GM03348 (cell line): ENCODE data around the gene FLNC.

Source experiments
- DNase-seq: peaks from one replicate; pipeline ENCODE4 v3.0.0; 2012; ENCODE audit warnings: low spot score

FLNC gene

DNA sequence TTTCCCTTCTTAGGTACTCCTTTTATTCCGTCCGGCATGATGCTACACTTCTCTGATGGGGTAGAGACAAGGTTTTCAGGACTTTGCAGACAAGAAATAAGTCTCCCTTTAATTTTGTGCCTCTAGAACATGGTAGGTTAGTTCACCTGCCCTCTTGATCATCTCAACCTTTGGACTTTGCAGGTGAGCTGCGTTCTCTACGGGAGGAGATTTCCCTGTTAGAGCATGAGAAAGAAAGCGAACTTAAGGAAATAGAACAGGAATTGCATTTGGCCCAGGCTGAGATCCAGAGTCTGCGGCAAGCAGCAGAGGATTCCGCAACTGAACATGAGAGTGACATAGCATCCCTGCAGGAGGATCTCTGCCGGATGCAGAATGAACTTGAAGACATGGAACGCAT, 29.2 kb upstream of the FLNC start:
- no peak for DNase-seq

DNA sequence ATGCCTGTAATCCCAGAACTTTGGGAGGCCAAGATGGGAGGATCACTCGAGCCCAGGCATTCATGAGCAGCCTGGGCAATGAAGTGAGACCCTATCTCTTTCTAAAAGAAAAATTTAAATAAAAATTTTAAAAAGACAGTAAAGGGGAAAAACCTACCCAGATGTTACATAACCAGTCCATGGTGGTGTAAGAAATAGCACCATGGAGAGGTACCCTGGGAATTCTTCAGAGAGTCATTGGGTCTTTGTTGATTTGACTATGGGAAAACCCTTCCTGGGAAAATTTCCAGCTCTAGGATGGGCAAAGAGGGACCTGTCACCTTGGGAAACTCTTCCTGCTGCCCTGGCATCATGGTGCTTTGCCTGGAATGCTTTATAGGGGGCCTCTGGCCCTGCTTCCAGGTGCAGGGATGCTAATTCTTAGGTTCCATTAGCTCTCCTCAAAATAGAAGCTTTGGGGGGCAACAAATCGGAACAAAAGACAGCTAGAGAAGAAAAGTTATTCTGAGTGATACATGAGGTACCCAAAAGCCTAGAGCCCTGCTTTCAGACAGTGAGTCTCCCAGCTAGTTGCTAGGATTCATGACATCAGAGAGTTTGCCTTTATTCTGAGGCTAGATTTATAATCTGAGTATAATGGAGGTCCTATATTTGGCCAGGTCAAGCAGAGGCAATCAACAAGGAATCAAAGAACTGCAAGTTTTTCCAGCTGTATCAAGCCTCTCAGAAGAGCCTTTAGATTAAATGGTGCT, 28.4 kb upstream of the FLNC start:
- DNase-seq, result no peak

DNA sequence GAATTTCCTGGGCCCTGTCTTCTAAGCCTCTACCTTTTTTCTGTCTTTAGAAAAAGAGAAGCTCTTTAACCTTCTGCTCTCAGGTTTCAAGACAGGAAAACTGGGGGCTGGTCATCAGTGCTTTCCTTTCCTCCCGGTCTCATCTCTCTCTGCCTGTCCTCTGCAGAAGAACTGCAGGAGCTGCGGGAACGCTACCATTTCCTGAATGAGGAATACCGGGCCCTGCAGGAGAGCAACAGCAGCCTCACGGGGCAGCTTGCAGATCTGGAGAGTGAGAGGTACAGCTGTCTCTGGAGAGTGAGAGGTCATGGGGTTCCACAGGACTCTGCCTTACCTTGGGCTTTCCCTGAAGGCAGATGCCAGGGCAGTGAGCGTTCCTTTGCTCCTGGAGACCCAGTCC, 25.7 kb upstream of the FLNC start:
- no peak for DNase-seq

DNA sequence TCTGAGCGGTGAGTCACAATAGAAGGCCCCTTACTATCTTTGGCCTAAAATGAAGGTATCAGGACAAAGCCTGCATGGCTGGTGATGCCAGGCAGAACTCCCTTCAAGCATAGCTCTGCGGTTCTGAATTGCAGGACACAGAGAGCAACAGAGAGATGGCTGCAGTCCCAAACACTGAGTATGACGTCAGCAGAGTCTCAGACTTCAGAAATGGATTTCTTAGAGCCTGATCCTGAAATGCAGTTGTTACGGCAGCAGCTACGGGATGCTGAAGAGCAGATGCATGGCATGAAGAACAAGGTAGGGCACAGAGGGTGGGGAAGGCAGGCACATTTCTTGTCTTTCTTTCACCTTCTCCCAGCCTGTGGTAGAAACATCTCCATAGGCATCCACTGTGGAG, 25.0 kb upstream of the FLNC start:
- DNase-seq, result no peak

DNA sequence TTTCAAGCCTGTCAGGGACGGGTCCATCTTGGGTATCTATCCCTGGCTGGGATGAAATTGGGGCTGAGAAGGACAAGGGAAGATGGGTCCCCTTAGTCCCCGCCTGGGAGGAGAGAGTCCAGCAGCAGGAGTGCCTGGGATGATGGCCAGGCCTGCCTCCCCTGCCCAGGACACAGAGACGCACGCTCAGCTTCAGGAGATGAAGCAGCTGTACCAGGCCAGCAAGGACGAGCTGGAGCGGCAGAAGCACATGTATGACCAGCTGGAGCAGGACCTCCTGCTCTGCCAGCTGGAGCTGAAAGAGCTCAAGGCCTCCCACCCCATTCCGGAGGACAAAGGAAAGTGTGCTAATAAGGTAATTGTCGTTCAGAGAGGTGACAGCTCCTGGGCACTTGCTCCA, 23.0 kb upstream of the FLNC start:
- DNase-seq, result no peak

DNA sequence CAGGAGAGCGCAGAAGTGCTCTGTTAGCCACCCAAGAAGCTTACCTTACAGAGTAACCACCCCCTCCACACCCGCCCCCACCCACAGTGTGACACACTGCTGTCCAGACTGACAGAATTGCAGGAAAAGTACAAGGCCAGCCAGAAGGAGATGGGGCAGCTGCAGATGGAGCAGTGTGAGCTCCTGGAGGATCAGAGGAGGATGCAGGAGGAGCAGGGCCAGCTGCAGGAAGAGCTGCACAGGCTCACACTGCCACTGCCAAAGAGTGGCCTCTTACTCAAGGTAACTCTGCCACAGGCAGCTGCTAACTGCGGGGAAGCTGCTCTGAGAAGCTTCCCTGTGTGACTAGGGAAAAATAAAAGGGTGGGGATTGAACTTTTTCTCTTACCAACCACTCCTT, 20.8 kb upstream of the FLNC start:
- DNase-seq, result no peak

DNA sequence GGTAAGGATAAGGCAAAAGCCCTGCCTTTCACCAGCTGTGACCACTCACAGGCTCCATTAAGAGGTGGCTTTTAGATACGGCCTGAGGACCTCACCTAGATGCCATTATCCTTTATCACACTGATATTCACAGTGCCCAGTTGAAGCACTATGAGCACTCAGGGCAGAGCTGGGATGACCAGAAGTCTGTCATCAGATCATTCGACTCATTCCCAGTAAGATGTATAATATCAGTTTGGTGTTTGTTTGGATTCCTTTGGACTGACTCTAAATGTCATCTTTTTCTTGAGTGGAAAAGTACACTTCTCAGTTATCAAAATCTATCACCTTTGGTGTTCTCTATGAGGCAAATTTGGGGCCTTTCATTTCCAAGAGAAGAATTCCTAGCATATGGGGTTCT, 19.7 kb upstream of the FLNC start:
- peak; percentile 33 for DNase-seq

DNA sequence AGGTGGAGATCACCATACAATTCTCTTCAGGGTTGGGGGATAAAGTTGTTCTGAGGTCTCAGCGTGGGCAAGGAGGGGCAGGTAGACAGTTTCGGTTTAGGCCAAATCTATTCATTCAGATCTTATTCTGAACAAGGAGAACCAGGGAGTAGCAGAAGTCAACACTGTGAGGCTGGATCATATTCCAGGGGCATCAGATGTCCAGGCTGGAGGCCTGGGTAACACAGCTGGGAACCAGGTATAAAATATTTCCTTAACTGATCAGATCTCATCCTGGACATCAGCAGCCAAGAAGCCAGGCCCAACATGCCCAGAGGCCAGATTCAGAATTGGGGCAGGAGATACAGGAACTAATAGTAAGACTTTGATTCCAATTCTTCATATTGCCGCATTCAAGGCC, 19.2 kb upstream of the FLNC start:
- no peak for DNase-seq

DNA sequence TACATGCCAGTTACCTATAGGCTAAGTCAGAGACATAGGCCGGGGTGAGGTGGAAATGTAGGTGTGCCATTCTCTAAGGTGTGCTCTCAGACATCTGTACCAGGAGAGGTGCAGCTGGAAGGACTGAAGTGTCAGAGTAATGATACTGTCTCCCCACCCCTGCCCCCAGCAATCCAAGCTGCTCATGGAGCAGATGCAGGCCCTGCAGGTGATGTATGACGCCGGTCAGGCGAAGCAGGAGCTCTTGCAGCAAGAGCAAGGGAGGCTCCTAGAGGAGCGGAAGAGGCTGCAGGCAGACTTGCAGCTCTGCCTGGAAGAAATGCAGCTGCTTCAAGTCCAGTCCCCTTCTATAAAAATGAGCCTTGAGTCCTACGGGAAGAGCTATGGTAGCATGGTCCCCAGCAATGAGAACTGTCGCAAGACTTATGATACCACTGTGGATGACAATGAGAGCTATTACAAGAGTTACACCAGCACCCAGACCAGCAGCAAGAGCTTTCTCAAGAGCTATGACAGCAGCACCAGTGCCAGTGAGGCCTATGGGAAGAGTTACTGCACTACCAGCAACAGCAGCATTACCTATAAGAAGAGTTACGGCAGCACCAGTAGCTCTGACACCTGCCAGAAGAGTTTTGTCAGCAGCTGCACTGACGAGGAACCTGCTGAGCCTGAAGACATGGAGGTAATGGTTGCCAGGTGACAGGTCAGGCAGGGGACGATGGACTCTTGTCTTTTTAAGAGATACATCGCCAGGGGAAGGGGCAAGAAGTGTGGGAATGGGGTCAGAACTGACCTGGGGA, 18.4 kb upstream of the FLNC start:
- no peak for DNase-seq

DNA sequence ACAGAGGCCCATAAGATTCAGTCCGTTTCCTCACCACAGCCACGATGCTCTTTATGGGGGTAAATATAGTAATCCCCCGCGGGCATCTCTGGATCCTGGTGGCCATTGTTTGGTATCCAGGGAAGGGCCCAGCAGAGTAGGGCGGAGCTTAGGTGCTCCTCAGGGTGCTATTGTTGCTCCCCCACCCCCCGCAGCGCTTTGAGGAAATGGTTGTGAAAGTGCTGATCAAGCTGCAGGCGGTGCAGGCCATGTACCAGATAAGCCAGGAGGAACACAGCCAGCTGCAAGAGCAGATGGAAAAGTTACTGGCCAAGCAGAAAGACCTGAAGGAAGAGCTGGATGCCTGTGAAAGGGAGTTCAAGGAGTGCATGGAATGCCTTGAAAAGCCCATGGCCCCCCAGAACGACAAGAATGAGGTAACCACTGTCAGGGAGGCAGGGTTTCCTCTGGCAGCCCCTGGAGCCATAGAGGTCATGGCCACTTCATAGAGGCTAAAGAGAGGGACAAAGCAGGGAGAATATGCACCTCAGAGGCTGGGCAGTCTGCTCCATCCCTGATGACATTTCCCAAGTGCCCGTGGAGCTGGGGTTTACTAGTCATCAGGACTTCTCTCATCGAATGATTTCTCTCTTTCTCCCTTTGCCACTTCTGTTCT, 17.6 kb upstream of the FLNC start:
- DNase-seq, result no peak

DNA sequence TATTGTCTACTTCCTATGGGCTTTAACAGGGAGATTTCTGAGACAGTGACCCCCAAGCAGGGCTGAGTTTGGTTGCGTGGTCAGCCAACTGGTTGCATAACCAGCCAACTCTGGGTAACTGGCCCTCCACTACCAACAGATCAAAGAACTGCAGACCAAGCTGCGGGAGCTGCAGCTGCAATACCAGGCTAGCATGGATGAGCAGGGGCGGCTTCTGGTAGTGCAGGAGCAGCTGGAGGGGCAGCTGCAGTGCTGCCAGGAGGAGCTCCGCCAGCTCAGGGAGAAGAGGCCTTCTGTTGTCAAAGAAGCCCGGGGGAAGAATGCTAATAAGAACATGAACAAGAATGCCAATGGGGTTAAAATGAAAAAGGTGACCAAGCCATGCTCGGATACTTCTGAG, 15.7 kb upstream of the FLNC start:
- no peak for DNase-seq

DNA sequence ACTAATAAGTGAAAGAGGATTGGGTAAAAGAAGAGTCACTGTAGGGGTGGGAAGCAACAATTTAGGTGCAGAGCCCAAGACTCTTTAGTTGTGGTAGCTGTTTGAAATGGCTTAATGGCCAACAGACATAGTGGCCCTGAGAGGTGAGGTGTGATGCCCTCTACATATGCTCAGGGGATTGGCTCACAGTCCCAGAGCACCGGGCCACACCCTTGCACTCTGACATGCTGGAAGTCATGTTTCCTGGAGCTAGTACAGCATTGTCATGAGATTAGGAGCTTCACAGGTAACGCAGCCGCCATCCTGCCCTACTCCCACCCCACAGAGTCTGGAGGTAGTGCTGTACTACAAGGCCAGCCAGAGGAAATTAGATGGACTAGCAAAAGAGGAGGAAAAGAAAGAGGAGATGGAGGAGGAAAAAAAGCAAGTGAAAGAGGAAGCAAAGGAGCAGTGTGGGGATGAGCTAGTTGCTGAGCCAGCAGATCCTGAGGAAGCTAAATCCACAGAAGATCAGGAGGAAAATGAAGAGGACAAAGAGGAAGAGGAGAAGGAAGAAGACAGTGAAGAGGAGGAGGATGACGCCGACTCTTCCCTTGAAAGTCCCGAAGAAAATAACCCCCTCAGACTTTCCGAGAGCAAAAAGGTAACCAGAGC, 14.8 kb upstream of the FLNC start:
- no peak for DNase-seq

DNA sequence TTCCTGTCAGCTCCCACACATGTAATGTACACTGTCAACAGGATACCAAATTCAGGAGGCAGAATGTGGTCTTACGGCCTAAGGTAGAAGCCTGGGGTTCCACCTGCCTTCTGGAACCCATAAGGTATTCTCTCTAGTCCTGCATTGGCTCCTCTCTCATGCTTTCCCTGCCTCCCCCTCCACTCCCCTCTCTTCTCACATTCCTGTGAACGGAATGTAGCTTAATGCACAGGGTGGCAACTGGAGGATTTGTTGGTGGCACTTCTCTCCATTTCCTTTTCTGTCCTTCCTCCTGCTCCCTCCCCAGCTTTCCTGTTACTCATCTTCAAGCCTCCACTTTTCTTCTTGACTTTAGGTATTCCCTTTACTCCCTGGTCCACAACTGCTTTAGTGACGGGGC, 11.5 kb upstream of the FLNC start:
- DNase-seq, result no peak

DNA sequence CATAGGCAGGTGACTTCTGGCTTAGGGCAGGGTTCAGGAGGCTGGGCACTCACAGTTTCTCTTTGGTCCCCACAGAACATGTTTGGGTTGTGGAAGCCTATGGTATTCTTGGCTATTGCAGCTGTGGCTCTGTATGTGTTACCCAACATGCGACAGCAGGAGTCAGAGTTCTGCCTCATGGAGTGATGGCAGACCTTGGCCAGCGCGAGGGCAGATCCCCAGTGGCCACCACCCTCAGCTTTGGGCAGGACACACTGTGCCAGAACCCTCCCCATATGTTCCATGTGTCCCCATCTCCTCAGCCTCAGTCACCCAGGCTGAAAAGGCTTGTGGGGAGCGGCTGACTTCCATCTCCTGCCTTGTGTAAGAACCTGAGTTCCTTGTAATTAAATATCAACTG, 8.5 kb upstream of the FLNC start:
- no peak for DNase-seq

DNA sequence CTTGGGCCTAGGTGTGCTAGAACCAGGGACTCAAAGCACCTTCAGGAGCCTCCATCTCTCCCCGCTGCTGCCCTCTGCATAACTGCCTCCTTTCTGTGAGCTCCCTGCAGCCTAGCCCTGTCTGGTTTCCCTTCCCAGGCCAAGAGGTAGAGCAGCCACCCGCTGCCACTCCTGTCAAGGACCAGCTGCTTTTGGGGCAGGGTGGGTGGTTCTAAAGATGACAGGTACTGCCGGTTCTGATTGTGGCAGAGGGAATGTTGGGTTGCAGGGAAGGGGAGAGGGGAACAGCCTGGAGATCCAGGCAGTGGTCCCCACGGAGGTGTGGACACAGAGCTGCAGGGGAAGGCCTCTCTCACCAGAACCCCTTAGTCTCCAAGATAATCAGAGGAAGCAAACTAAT, 3.7 kb upstream of the FLNC start:
- DNase-seq, result no peak

DNA sequence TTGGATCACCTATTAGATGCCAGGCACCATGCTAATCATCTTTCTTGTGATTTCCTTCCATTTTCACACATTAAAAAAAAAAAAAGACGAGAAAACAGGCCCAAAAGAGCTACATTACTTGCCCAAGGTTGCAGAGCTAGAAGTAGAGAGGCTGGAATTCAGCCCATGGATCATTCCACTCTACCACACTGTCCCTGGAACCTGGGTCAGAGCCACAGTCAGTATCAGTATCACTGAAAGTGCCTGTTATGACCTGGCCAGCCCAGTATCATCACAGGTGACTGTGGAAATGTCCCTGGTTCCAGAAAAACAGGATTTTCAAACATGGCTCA, 3.3 kb upstream of the FLNC start:
- DNase-seq, result no peak

DNA sequence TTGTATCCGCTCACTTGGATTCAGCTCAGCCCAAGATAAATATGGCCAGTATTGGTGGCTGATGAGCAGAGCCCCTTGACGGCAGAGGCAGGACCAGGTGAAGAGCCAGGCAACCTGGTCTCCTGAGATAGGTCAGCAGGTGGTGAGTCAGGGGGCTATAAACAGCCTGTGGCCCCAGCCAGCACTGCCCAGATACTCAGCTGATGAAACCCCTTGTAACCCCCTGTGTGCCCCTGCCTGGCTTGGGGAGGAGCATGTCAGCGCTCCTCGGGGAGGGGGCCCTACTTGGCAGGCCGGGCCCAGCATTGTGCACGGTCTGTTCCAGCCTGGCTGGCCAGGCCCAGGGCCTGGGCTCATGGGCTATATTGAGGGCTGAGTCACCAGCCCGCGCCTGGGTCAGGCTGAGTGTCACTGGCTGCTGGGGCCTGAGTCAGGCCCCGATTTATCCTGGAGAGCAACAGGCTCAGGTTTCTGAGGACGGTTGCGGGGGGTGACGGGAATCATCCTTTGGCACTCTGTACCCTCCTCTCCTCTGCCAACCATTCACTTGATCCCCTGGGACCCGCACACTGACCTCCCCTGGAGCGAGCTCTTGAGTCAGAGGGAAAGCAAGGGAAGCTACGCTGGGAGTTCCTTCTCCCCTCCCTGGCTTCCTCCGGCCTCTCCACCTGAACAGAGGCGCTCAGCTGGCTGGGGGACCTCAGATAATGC, 2.8 kb upstream of the FLNC start:
- peak; percentile 87 for DNase-seq

DNA sequence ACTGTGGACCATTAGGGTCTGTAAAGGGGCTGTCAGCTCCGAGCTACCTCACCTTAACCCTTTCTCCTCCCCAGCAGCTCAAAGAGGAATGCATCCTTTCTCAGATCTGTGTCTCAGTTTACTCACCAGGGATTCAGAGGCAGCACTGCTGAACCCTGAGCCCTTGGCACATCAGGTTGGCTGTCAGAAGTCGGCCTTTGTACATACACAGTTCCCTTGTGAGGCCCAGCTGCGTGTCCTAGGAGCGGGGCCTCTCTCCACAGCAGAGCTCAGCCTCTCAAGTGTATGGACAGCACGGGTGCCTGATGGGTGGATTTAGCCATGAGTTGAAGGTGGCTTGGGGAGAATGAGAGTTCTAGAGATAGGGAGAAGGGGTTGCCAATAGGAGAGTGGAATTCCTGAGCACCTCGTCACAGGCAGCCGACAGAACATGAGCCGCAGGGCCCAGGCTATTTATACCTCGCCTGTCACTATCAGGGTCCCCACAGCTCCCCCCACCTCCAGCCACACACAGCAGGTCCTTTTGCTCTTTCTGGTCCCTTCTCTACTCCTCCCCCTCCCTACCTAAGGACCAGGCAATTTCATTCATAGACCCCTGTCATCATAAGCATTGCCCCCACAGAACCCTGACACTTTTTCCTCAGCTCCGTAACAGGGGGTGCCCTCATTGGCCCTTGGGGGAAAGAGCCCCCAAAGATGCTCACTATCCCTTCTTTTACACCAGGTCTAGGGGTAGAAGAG, 2.1 kb upstream of the FLNC start:
- DNase-seq, result peak; percentile 73

DNA sequence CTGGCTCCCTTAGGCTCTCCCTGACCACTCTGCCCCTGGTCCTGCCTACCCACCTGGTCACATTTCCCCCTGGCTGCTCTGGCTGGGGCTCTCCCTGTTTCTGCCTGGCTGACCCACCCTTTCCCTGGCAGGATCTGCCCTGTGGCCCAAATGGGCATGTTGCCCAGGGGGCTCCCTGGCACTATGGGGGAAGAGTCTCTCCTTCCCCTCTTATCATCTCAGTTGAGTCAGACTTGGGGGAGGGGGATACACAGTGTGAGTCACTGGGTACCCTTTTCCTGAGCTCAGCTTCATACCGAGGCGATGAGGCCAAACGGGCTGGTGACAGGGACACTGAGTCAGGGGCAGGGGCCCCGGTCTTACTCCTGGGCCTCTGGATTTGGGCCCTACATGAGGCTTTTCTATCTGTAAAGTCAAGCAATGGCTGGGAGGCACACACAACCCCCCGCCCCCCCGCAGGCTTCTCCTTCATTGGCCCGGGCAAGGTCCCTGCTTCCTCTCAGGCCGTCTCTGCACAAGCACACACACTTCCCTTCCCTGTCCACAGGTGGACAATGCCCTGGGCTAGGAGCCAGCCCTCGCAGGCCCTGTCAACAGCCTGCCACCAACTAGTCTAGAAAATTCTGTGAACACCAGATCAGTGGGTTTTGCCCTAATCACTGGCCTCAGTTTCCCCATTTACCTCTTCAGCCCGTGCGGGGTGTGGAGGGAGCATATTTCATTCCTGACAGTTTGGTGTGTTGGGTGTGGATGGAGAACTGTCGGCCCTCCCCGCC, 627 bp upstream of the FLNC start:
- DNase-seq, result peak; percentile 47

DNA sequence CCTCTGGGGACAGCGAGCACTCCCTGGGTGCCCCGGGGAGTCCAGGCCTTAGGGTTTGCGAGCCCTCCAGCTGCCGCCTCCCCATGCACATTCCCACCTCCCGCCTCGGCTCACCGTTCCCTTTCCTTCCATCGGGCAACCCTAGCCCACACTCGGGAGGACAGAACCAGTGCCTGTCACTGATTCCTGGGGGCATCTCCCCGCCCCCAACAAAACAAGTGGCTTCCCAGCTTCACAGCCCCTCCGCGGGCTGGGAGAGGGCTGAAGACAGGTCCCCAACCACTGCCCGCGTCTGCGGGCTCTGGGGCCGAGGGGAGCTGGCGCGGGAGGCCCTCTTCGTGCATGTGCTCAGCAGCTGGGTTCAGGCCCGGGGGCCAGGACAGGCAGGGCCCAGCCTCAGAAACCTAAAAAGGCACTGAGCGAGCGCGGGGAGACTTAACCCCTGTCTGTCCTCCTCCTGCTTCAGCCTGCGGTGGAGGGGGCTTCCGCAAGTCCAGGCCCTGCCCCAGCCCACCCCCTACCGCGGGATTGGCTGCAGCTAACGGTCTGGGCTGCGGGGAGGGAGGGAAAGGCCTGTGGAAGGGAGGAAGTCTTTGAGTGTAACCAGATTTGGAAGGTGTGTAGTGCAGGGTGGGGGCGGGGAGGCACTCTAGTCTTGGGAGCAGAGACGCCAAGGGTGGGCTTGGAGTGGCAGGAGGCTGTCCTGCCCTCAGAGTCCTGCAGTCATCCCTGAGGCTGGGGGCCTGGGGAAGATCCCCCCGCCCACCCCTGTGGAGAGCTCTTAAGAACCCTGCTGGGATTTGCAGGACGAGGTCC, 1.2 kb downstream of the FLNC start:
- DNase-seq, result peak; percentile 80
